GM10266 (cell line): Measurements from ENCODE around the gene ATP5PD.

Source experiments
- DNase-seq: peaks from one replicate; pipeline ENCODE4 v3.0.0; 2012; ENCODE audit errors: extremely low spot score
- TF ChIP-seq, protein P1 (sequence below): IDR thresholded peaks from 2 replicates; pipeline ENCODE4 v1.5.1; 2012; ENCODE audit warnings: mild to moderate bottlenecking, low read depth; ENCODE audit not compliant: control insufficient read depth, insufficient read depth; ENCODE audit errors: missing control alignments

The ATP5PD gene

DNA sequence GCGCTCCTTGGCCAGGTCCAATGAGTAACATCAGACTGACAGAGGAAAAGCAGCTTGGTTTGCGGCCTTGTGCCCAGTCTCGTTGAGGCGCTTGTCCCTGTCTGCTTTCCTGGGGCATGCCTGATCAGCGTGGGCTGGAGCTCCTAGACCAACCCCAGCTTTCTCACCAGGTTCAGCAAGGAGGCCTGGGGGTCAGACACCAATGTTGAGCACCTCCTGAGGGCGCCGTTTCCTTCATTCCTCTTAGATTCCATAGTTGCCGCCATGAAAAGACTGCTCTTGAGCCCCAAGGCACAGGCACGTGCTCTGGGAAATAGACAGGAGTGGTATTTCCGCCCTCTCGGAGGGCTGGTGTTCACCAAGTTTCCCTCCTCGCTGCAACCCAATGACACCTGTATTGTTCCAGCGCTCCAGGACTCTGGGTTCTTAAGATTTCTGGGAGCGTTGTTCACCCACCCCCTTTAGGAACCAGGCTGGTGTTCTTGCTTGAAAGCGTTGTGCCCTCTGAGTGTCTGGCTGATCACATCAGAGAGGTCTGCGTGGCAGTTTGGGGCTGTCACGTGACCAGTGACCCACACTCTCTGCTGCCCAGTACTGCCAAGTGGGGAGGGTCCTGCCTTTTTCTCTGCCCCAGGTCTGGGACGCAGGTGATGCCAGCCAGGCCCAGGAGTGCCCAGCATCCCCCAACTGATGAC lies 18.2 kb upstream of the ATP5PD start:
- TF ChIP-seq, protein P1, sequence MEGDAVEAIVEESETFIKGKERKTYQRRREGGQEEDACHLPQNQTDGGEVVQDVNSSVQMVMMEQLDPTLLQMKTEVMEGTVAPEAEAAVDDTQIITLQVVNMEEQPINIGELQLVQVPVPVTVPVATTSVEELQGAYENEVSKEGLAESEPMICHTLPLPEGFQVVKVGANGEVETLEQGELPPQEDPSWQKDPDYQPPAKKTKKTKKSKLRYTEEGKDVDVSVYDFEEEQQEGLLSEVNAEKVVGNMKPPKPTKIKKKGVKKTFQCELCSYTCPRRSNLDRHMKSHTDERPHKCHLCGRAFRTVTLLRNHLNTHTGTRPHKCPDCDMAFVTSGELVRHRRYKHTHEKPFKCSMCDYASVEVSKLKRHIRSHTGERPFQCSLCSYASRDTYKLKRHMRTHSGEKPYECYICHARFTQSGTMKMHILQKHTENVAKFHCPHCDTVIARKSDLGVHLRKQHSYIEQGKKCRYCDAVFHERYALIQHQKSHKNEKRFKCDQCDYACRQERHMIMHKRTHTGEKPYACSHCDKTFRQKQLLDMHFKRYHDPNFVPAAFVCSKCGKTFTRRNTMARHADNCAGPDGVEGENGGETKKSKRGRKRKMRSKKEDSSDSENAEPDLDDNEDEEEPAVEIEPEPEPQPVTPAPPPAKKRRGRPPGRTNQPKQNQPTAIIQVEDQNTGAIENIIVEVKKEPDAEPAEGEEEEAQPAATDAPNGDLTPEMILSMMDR, result no peak
- DNase-seq, result no peak

DNA sequence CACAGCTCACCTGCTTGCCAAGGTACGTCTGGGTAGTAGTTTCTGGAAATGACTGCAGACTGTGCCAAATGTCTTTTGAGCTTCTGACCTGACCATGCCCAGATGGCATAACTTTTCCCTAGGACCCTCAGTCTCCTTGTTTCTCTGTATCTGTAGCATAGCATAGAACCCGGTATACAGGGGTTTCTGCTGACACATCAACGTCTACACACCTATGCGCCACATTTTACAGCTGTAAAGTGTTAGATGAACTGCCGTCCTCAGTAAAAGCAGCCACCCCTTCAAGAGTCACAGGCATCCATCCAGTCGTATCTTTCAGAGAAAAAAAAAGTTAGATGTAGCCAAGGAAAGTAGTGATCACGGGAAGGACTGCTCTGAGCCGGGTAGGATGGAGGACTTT lies 17.7 kb upstream of the ATP5PD start:
- no peak for DNase-seq
- TF ChIP-seq, protein P1, result no peak

DNA sequence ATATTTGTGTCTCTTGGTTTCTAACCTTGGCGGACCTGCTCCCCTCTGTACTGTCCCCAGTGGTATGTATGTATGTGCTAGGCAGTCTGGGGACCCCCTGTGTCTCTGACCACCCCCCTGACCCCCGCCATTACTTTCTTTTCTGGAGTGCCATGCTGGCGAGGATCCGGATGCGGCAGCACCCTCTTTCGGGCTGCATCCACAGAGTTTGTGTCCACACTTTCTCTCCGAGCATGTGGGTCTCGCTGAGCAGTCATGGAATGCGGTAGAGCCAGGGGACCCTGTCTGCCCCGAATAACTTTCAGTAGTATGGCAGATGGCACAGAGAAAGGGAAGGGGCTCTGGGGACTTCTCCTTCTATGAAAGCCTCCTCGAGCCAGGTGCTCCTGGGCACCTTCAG lies 17.3 kb upstream of the ATP5PD start:
- TF ChIP-seq, protein P1, result no peak
- no peak for DNase-seq

DNA sequence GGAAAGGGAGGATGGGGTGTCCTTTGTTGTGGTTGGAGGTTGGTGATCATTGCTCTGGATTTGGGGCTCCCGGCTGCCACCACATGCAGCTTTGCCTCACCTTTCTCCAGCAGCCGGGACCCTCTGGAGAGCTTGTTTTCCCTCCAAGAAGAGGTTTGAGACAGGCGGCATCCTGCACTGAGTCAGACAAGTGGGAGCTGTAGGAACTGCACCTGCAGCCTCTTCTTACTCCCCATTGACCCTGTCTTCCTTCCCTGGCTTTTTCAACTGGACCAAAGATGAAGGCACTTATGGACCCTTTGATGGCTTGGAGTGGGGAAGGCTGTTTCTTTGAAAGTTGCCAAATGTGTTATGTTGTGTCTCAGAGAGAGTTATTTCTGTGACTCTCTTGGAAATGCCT lies 16.9 kb upstream of the ATP5PD start:
- TF ChIP-seq, protein P1, result no peak
- DNase-seq, result no peak

DNA sequence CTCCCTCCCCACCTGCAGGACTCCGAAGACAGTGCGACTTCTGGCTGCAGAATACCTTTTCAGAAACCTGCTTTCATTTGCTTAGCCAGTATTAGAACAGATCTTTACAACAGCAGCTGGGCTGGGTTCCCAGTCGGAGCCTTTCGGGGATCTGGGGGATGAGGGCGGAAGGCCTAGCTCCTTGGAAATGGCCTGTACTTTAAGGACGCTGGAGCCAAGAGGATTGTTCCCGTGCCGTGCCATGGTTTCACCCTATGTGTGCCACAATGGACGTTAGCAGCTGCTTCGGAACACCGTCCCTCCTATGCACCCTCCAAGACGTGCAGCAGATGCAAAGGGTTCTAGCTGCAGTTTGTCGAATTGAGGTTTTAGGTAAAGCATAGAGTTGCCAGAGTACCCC lies 16.4 kb upstream of the ATP5PD start:
- TF ChIP-seq, protein P1, result no peak
- DNase-seq, result no peak

DNA sequence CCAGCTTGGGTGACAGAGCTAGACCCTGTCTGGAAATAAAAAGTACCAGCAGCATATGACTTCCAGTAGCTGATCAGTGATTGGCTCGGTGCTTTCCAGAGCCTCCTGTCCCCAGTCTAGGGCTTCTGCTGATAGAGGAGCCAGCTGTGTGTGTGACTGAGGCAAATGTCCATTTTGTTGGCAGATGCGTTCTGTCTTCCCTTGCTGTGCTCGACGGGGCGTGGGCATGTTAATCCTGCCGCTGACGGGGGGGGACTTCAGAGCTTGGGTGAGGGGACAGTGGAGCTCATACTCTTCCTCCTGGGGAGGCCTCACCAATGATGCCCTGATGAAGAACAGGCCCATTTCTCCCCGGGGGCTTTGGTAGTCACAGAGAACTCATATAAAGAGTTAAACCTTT lies 14.8 kb upstream of the ATP5PD start:
- TF ChIP-seq, protein P1, result no peak
- no peak for DNase-seq

DNA sequence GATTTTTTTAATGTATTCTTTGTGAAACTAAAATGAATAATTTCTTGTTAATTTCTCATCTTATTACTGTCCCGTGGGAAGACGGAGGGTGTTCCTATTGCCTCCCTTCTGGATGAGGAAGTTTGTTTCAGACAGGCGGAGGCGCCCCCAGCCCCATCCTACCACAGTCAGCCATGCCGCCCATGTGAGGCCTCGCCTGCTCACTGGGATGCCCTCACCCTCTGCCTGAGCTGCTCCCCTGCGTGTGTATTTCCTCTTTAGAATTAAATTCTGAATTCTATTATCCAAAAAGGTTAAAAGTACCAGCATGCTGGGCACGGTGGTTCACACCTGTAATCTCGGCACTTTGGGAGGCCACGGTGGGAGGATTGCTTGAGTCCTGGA lies 14.3 kb upstream of the ATP5PD start:
- DNase-seq, result no peak

More for the DNA sequence above, 14.3 kb upstream of the ATP5PD start:
- TF ChIP-seq, protein P1, result no peak
